Midbrain (tissue), 1 donor: ENCODE results near the gene ONECUT1.

Source experiments
- DNase-seq: peaks from one replicate; lab custom pipeline; 2025; lab: John Stamatoyannopoulos, UW

The ONECUT1 gene

DNA sequence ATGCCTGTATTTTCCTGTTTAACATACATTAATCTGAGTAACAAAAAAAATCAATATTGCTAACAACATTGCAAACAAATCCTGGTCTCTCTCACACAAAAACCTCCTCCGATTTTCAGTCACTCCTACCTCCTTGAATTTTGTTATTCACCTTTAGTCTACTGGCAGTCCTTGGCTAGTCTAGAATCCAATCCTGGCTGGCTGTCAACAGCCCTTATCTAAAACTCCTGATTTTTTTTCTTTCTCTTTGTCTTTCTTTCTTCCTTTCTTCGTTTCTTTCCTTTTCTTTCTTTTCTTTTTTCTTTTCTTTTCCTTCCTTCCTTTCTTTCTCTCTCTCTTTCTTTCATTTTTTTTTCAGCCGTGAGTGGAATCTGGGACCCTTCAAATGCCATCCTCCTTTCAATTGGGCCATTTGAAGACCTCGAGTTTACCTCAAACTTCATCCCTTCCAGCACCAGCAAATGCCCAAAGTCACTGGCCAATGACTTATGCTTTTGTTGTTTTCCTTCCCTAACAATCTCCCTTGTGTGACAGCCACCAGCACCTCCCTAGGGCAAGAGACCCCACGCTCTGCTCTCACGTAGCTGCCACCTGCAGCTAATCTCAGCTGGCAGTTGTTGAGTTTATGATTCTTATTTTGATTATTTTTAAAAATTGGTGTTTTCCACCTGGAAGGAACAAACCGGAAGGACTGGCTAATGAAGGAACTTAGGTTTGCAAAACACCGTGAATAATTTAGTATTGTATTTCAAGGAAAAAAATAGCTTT is 6.8 kb upstream of the ONECUT1 start:
- no peak for DNase-seq

DNA sequence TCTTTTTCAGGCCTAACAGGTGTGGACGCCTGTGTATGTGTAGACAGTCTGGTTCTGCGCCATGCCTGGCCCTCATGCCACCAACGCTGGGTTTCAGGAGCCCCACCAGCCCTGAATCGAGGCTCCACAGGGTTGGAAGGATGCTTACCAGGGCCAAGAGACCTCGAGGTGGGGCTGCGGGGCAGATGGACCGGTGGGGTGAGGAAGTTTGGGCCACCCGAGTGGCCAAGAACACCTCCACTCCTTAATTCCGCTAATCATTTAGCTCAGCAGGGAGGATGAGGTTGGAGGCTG is 6.0 kb upstream of the ONECUT1 start:
- DNase-seq: no peak

DNA sequence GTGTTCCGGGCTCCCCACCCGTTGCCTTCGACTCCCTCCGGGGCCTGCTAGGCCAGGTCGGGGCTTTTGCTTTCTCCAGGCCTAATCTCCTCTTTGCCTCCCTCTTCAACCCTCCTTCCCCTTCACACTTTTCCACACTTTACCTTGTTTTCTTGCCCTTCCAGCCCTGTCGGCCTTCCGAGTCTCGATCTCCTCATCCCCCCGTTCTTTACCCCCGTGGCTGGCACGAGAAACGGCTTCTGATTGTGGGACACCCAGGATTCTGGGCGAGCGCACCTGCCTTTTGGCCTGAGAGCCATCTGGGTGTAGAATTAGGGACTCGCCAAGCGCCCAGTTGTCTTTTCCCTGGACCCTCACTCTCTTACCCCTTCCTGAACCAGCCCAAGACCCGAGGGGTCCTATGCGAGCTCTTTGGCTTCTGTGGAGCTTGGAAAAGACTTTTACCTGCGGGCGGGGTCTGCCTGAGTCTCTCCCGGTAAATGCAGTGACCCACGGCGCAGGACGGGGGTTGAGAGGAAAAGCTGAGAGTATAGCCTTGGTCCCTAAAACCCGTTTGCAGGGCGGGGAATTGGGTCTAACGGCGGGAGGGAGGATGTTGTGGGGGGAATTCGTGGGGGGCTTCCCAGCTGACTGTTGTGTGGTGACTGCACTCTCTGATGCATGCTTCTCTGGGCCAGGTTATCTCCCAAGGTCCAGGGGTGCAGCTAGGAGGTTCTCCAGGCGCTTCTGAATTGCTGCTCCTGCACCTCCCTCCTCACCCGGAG is 5.5 kb upstream of the ONECUT1 start:
- no peak for DNase-seq

DNA sequence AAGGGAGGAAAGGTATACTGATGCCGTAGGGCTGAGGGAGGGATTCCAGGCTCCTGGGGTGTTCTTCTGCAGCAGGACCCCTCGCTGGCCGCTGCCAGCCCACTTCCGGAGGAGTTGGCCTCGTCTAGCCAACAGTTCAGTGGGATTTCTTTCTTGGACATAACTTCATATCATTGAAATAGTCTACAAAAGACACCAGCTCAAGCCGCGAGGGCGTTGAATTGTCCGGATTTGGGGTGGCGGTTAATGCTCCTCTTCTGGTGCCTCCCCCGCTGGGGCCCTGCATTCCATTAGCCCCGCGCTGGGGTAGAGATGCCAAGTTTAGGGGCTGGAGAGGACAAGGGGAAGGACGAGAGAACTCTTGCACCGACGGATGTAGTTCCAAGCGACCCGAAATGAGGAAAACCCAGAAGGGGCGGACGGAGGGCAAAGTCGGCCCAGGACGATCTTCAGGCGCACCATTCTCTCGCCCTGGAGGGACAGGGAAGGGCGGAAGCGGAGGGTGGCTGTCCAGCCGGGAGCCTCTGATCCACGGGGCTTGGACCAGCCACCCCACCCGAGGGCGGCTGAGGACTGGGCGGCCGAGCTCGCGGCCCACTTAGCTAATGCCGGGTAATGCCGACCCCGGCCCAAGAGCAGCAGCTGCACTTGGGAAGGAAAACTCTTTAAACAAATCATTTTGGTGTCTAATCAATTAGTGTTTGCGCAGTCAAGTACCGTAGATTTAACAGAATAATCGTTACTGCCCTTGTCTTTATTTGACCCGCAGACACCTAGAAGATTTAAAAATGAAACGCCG is 4.7 kb upstream of the ONECUT1 start:
- no peak for DNase-seq

DNA sequence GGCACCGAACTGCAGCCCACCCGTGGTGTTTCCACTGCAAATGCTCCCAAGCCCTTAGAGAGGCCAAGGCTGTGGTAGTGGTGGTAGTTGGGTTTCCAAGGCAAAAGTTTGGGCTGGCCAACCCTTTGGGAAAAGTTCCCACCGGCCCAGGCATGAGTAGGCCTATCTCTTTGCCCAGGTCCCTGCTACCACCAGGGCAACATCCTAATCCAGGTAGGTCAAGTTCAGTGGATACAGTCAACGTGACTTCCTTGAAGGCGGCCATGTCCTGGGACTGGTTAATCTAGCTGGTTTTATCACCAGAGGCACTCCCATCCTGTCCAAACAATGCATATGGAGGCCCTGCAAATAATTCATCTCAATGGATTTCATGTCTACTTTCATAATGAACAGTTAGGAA is 1.6 kb upstream of the ONECUT1 start:
- no peak for DNase-seq

DNA sequence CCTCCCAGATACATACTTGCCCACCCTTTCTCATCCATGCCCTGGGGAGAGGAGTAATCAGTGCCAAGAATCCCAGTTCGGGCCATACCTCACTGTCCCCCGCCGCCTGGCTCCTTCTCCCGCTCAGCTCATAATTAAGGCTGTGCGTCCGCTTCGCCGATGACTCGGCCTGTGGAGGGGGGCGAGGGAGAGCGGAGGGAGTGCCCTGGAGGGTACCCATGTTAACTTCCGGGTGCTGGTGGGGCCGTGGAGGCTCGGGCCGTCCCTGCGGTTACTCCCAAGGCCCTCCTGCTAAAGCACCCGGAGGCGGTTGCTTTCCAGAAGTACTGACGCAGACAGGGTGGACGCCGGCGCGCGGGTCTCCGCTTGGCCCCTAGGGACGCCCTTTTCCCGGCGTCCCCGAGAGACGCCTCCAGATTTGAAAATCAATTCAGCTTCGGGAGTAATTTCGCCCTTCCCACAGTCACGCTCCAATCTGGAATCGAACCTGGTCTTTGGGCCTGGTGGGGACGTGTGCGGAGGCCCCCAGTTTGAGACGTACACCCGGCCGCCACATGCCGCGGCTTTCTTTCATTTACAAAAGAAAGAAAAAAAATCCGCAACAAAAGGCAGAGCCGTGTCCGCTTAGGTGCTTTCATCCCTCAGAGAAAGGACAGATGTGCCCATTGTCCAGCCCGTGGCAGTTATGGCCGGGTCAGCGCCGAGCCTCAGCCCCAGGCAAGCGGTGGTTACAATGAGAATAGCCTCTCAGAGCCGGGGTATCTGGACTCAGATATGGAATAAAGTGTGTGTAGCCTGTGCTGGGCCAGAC is 1.0 kb upstream of the ONECUT1 start:
- DNase-seq: no peak

DNA sequence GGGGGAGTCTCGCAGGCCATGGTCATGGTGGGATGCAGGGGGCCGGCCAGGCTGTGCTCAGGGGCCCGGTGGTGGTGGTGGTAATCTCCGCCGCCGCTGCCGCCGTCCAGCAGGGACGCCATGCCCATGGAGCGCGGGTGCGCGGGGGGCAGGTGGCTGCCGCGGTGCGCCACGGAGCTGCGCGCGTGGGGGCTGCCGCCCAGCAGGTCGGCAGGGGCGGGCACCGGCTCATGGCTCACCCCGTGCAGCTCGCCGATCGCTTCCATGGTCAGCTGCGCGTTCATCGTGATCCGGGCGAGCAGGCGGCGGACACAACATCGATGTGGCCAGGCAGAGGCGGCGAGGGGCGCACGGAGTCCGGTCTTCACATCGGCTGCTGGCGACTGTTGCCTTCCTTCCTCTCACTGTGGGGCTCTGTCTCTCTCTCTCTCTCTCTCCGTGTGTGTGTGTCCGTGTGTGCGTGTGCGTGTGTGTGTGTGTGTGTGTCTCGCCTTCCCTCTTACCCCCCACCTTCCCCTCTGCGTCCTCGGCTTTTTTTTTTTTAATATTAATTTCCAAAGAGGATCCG is 451 bp downstream of the ONECUT1 start:
- no peak for DNase-seq

DNA sequence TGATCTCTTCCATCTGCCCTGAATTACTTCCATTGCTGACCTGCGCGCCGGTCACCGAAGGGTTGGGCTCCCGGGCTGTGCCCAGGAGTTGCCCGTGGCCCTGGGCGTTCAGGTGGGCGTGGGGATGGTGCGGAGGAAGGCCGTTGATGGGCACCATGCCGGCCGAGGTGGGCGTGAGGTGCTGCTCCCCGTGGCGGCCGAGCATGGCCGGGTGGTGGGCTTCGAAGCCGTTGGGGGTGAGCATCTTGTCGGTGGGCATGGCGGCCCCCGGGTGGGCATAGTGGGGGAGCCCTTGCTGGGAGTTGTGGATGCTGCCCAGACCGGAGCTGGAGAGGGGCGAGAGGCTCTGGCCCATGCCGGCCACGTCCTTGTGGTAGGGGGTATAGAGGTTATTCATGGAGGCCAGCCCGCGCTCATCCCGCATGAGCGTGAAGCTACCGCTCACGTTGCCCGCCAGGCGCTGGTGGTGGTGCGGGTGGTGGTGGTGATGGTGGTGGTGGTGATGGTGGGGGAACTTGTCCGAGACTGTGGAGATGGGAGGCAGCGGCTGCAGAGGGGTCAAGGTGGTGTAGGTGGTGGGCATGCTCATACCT is 1.0 kb downstream of the ONECUT1 start:
- DNase-seq: no peak

DNA sequence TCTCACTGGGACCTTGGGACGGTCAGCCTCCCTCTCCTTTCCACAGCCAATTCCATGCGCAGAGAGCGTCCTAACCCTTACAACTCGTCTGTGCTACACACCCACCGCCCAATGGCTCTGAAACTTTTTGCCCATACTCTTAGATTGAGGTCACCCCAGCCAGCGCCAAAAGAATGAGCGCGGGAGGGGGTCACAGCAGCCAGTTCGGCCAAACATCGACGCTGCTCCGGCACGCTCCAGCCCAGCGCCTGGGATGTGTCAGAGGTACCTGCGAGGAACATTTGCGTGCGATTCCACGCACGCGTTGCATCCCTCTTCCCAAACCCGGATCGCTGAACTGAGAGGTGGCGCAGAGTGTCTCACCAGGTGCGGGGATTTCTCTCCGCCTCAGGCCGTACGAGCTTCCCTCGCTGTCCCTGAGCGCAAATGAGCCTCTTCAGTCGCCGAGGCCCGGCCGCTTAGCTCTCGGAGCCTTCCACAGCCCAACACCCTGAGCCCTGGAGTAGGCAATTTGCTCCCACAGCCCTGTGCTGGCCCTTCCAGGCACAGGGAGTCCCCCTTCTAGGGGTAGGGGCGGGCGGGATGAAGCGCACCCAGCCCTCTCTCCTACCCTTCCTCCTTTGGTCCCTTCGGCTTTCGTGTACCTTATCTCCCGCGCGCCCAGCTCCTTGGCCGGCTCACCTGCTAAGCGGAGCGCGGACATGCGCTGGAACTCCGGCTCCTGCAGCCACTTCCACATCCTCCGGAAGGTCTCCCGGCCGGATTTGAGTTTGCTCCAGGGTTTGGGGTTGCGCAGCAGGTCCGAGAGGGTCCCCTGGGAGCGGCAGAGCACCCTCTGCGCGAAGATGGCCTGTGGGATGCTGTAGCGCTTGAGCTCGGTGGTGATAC is 1.8 kb downstream of the ONECUT1 start:
- no peak for DNase-seq

DNA sequence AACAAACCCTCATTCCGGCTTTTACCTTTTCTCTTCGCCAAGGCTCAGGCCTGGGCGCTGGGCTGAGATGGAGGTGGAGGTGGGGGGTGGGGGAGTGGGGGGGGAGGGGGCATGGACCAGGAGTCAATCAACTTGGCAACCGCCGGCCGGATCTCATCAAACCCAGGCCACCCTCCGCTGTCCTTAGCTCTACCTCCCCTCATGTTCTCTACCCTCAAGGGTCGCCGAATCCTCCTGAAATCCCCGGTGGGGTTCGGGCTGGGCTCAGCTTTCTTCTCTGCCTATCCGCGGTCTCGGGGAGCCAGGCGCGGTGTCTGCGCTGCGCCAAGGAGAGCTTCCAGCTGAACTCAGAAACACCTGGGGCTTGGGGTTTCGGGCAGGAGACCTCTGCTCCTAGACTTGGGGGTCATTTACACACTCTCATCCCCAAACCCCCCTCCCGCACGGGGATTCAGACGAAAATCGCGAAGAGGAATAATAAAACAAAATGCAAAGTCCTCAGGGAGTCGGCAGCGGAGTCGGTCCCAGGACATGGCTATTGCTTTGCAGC is 2.5 kb downstream of the ONECUT1 start:
- no peak for DNase-seq

DNA sequence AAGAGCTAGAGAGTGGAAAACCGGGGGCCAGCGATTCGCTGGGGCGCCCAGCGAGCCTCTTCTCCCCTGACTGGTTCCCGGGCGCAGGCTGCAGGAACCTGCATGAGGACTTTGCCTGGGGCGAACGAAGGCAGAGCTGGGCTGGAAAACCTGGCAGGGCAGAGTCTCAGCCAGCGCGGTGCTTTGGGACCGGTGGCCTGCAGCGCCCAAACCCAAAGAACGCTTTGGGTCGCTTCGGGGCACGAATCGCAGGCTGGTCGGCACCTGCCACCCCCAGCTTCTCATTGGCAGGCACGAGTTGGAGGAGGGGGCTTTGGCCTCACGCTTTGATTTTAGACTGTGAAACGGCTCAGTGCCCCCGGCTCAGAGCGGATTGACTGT is 3.0 kb downstream of the ONECUT1 start:
- DNase-seq: no peak

DNA sequence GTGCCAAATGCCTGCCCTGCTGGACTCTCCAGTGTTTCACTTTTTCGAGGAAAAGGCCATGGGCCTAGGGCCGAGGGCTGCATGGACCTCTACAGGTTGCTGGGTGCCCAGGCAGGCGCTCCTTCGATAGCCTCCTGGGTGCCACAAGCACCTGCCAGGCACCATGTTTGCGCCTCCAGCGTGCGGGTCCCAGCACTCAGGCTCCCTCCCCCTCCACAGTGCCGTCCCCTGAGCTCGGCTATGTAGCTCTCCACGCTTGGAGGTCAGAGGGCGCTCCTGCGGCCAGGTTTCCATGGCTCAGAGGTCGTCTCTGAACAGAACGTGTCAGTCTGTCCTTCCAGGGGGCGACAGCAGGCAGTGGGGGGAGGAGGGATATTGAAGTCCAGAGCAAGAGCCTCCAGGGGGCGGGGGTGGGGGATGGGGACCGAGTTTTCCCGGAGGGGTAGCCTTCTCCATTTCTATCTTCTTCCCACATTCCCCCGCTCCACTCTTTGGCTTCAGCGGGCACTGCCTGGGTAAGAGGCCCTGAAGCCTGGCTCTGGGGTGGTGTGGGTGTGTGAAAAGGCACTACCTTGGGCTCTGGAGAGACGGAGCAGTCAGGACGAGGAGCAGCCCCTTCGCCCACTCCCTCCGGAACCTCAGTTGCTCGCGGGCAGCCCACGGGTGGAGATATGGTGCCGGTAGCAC is 3.6 kb downstream of the ONECUT1 start:
- no peak for DNase-seq

DNA sequence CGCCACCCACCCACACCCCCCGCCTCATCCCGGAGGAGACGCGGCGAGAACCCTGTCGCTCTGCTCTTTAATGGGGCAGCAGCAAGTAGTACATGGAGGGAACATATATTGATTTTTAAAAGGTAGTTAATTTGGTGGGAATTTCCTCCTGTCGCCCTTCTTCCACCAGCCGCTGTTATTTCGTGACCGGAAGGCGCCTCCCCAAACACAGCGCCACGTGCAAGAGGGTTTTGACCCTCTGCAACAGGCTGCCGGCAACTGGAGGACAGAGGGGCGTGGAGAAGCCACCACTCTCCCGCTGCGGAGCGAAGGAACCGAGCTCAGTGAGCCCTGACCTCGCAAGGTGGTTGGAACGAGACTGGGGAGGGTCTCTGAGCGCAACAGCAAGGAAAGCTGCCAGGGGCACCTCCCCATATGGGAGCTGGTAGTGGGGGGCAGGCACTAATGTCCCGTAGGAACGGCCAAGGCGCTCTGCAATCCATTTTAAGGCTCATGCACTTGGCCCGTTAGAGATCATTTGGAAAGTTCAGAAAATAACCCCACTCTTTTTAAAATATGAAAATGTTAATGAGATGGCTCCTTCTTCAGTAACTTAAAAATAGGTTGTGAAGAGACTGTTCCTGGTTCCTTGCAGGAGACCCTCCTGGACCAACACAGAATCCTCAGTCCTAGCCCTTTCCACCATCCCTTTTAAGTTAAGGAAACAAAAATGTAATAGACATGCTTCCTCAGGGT is 4.3 kb downstream of the ONECUT1 start:
- DNase-seq: no peak

DNA sequence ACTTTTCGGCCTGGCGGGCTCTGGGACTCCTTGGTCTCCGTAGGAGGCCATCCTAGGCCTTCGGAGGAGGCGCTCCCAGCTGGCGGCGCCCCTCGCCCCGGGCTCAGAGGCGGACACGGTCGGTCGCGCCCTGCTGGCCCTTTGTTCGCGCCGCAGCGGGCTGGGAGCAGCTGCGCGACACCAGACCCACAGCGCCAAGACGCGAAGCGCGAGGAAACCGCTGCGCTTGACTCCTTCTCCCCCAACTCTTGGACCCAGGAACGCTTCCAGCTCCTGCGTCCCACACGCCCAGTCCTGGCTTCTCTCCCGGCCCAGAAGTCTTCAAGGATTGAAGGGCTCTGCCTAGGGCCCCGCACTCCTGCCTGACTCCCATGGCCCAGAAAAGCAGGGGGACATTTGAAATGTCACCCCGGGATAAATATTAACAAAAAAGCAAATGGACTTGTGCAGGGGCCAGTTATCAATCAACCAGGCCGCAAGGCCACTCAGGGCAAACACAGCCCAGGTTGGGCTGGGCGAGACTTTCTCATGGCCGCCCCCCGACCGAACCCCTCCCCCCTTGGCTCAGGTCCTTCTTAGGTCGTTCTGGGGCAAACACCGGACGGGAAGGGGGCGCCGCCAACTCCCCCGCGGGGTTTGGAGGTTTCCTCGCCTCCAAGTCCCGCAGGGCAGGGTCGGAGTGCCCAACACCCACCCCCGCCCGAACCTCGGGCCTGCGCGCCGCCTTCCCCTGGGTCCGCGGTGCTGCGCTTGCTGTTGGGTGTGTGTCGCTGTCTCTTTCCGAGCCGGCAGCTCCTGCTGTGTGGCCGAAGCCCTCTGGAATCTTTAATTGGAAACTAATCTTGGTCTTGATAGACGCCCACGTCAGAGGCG is 5.1 kb downstream of the ONECUT1 start:
- DNase-seq: no peak

DNA sequence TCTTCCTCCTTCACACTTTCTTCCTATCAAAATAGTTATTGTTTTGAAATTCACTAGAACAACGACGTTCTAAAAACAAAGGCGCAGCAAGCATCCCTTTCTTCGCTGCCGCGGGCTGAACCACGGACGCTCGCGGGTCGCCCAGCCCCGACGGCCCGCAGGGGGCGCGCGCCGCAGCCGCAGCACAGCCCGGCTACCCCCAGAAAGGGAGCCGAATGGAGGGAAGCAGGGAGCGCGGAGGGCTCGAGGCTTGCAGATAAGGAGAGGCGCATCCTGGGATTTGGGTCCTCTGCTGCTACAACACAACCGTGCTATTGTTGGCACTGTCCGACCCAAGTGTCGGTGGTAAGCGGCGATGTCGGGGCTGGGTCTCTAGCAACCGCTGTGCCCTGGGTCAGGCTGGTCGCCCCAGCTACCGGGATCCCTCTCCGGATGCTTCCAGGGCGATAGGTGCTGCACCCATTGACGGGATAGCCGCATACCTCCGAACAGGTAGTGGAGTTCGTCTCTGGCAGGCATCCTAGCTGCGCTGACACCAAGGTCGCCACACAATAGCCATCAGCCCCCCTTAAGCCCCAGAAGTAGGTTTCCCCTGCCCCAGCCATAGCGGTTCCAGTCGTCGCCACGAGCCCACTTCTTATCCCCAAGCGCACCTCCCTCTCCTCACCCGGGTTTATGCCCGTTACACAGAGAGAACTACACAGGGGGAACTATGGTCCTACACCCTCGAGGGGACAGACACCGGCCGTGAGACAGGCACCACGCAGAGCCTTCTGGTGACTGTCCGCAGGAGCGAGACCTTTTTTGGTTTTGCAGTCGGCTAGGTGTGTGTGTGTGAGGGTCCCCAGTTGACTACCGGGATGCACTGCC is 6.0 kb downstream of the ONECUT1 start:
- DNase-seq: no peak

DNA sequence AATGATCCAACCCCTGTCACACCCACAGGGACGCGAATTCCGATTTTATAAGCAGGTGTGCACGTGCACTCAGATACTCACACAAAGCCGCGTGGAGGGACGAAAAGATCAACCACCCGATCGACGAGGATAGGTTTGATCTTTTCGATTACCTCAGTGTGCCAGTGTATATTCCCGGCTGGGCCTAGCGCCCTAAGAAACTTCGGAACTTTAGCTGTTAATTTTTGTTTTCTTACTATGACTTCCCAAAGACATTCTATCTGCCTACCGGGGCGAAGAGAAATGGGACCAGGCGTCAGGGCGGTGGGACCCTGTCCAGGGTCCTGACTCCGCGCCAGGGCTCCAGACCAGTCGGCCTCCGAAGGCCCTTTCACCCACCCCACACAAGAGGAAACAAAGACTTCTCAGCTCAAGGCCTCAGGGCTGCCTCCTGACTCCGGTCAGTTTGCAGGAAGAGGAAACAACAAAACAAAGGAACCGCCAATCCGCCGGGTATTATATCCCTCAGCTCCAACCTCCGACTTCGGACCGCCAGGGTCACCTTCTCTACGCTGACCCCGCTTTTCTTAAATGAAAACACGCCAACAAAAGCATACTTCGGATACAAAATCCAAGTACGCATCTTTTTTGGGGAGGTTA is 6.8 kb downstream of the ONECUT1 start:
- no peak for DNase-seq
